ENCODE data around the gene FAM240B.

The FAM240B gene

GRCh38 chr9:38680837-38681445, 39.0 kb downstream of the FAM240B start:
- Histone ChIP-seq H3K4me2 (ENCODE audit: low read depth, low read length, poor library complexity, severe bottlenecking) (no peak overlapping the region), H2AFZ (ENCODE audit: low read depth, low read length, severe bottlenecking) (no peak overlapping the region), H3F3A (ENCODE audit: insufficient read depth) (no peaks in the 10 kb centered on the region), H3K36me3 (ENCODE audit: low read length) (no peaks in the 10 kb centered on the region), H3K9me2 (replicated peaks; ENCODE audit: insufficient read depth, low read length) (no peaks in the 10 kb centered on the region), H3K27ac (ENCODE audit: low read depth, low read length) (no peak overlapping the region), H3K9ac (ENCODE audit: low read length) (no peak overlapping the region), H3K4me3 (ENCODE audit: insufficient read depth, low read length, poor library complexity, severe bottlenecking) (no peak overlapping the region), H3K27me3 (ENCODE audit: low read length) (no peaks in the 10 kb centered on the region), H3K79me2 (ENCODE audit: insufficient read depth, low read length) (no peaks in the 10 kb centered on the region), H4K20me1 (ENCODE audit: low read depth, low read length) (no peaks in the 10 kb centered on the region), H3K9me3 (ENCODE audit: insufficient read depth, low read length) (no peaks in the 10 kb centered on the region)
- no peak for TF ChIP-seq CTCF (IDR thresholded peaks at IDR 0.05; ENCODE audit: insufficient read depth, low read length, poor library complexity, severe bottlenecking)
- no peak for TF ChIP-seq EZH2phosphoT487 (conservative IDR thresholded peaks at IDR 0.05; ENCODE audit: low read length)

- Histone ChIP-seq H3K79me2 (ENCODE audit: insufficient read depth, low read length) (no peaks in the 10 kb centered on the region), H3K27me3 (ENCODE audit: low read length) (no peaks in the 10 kb centered on the region), H3K9me2 (replicated peaks; ENCODE audit: insufficient read depth, low read length) (no peaks in the 10 kb centered on the region), H3K4me3 (ENCODE audit: insufficient read depth, low read length, poor library complexity, severe bottlenecking) (no peak overlapping the region), H3K27ac (ENCODE audit: low read depth, low read length) (no peak overlapping the region), H2AFZ (ENCODE audit: low read depth, low read length, severe bottlenecking) (no peak overlapping the region), H3K9ac (ENCODE audit: low read length) (no peak overlapping the region), H3K4me2 (ENCODE audit: low read depth, low read length, poor library complexity, severe bottlenecking) (no peak overlapping the region), H4K20me1 (ENCODE audit: low read depth, low read length) (no peaks in the 10 kb centered on the region), H3K9me3 (ENCODE audit: insufficient read depth, low read length) (no peaks in the 10 kb centered on the region), H3K36me3 (ENCODE audit: low read length) (no peaks in the 10 kb centered on the region), H3F3A (ENCODE audit: insufficient read depth) (no peaks in the 10 kb centered on the region)
- TF ChIP-seq CTCF (IDR thresholded peaks at IDR 0.05; ENCODE audit: insufficient read depth, low read length, poor library complexity, severe bottlenecking), result no peak
- no peak for TF ChIP-seq EZH2phosphoT487 (conservative IDR thresholded peaks at IDR 0.05; ENCODE audit: low read length)
Observed at GRCh38 chr9:38677660-38678303, 42.2 kb downstream of the FAM240B start.

- Histone ChIP-seq H3K9ac (ENCODE audit: low read length) (no peak overlapping the region), H3K27me3 (ENCODE audit: low read length) (no peaks in the 10 kb centered on the region), H3K36me3 (ENCODE audit: low read length) (no peaks in the 10 kb centered on the region), H3F3A (ENCODE audit: insufficient read depth) (no peaks in the 10 kb centered on the region), H3K9me3 (ENCODE audit: insufficient read depth, low read length) (no peaks in the 10 kb centered on the region), H2AFZ (ENCODE audit: low read depth, low read length, severe bottlenecking) (no peak overlapping the region), H3K27ac (ENCODE audit: low read depth, low read length) (no peak overlapping the region), H3K79me2 (ENCODE audit: insufficient read depth, low read length) (no peaks in the 10 kb centered on the region), H3K4me2 (ENCODE audit: low read depth, low read length, poor library complexity, severe bottlenecking) (no peak overlapping the region), H3K4me3 (ENCODE audit: insufficient read depth, low read length, poor library complexity, severe bottlenecking) (no peak overlapping the region), H3K9me2 (replicated peaks; ENCODE audit: insufficient read depth, low read length) (no peaks in the 10 kb centered on the region), H4K20me1 (ENCODE audit: low read depth, low read length) (no peaks in the 10 kb centered on the region)
- TF ChIP-seq EZH2phosphoT487 (conservative IDR thresholded peaks at IDR 0.05; ENCODE audit: low read length) (no peak), CTCF (IDR thresholded peaks at IDR 0.05; ENCODE audit: insufficient read depth, low read length, poor library complexity, severe bottlenecking) (no peak)
Observed at GRCh38 chr9:38675831-38676230, 44.1 kb downstream of the FAM240B start.
